T47D (cell line): ENCODE data around the gene PTK7.

ENCODE experiments used
- DNase-seq, 2 experiments: peaks; one replicate each; pipeline versions ENCODE4 v3.0.0 to v3.0.0-alpha.2; 2011 to 2012; ENCODE audit warnings: low read depth in 1 of 2, low spot score in 1 of 2
- JUND ChIP-seq: IDR thresholded peaks from 2 replicates; pipeline ENCODE4 v1.6.1; 2012; ENCODE audit warnings: low read depth
- in situ Hi-C: cut with HindIII; loops from 2 replicates; pipeline ENCODE4 v1.10.0; 2016; ENCODE audit warnings: low sequenced_read_pairs, low pct_unique_long_range_greater_than_20kb

PTK7 gene

GRCh38 chr6:43163899-43164298 is 87.8 kb downstream of the PTK7 start:
- in situ Hi-C loops: no loop called here
- TF ChIP-seq JUND: no peak
- no peak for DNase-seq

- in situ Hi-C loops: no loop called here
- TF ChIP-seq JUND: no peak
- peak; percentile 79 to 89 for DNase-seq
Measured at GRCh38 chr6:43170417-43170930, 94.4 kb downstream of the PTK7 start.

- peak; percentile 92 to 99 for DNase-seq
- no peak for TF ChIP-seq JUND
- in situ Hi-C loops: no loop called here
Measured at GRCh38 chr6:43170931-43171706, 95.0 kb downstream of the PTK7 start, which contains the start of gene SRF. Gene SRF (plus strand): TSS chr6:43171269. CDS start chr6:43171657, 388 bp downstream.

- in situ Hi-C loops: no loop called here
- TF ChIP-seq JUND: no peak
- no peak for DNase-seq
Measured at GRCh38 chr6:43171707-43172103, 95.6 kb downstream of the PTK7 start.

- DNase-seq: peak; percentile 28 to 43
- no peak for TF ChIP-seq JUND
- in situ Hi-C loops: no loop called here
Measured at GRCh38 chr6:43172104-43173007, 96.2 kb downstream of the PTK7 start.

- in situ Hi-C loops: no loop called here
- no peak for DNase-seq
- TF ChIP-seq JUND: no peak
Measured at GRCh38 chr6:43173591-43174262, 97.6 kb downstream of the PTK7 start.

- no peak for TF ChIP-seq JUND
- DNase-seq: peak; percentile 99 to 100
- in situ Hi-C loops: no loop called here
Measured at GRCh38 chr6:43174263-43175112, 98.4 kb downstream of the PTK7 start.

- DNase-seq: no peak
- in situ Hi-C loops: no loop called here
- no peak for TF ChIP-seq JUND
Measured at GRCh38 chr6:43175676-43176422, 99.7 kb downstream of the PTK7 start.

GRCh38 chr6:43176423-43176786 is 100.3 kb downstream of the PTK7 start:
- in situ Hi-C loops: no loop called here
- no peak for DNase-seq

GRCh38 chr6:43178150-43178549 is 102.0 kb downstream of the PTK7 start:
- no peak for TF ChIP-seq JUND
- in situ Hi-C loops: no loop called here
- no peak for DNase-seq

More at GRCh38 chr6:43176423-43176786, 100.3 kb downstream of the PTK7 start:
- no peak for TF ChIP-seq JUND
